Keratinocyte (primary cell): Measurements from ENCODE around the gene FAM20C. TPM values are rescaled to one million over a fixed set of nuclear protein-coding genes. Genes with fewer than 3 reads are reported as not detected.

Experiments
- DNase-seq: peaks from one replicate; pipeline ENCODE4 v3.0.0-alpha.2; 2011; ENCODE audit warnings: low read depth, missing footprints, low spot score
- FAIRE-seq: peaks from 2 replicates; lab custom pipeline; 2011; peaks lifted over from hg19 to GRCh38; lab: Jason Lieb, UNC
- H2AFZ ChIP-seq: 2 replicates; pipeline ENCODE4 v1.6.0; 2012; ENCODE audit warnings: low read length, control low read depth, inconsistent platforms; ENCODE audit not compliant: control insufficient read depth
- H3K27ac ChIP-seq: 2 replicates; pipeline ENCODE4 v1.5.1; 2011; ENCODE audit warnings: low read length; ENCODE audit not compliant: control insufficient read depth, insufficient read depth
- H3K27me3 ChIP-seq: 3 replicates; pipeline ENCODE4 v1.6.0; 2011; ENCODE audit warnings: low read length; ENCODE audit not compliant: control insufficient read depth, insufficient read depth; ENCODE audit errors: extremely low read depth
- H3K36me3 ChIP-seq, 2 experiments: 2 replicates in 1 of 2; 3 replicates in 1 of 2; pipeline ENCODE4 v1.5.1; 2011; ENCODE audit warnings: low read length in 2 of 2, mild to moderate bottlenecking in 1 of 2; ENCODE audit not compliant: control insufficient read depth in 2 of 2, insufficient read depth in 2 of 2; ENCODE audit errors: extremely low read depth in 1 of 2
- H3K4me1 ChIP-seq: 3 replicates; pipeline ENCODE4 v1.5.1; 2011; ENCODE audit warnings: low read length; ENCODE audit not compliant: control insufficient read depth, insufficient read depth; ENCODE audit errors: extremely low read depth
- H3K4me2 ChIP-seq: 3 replicates; pipeline ENCODE4 v1.6.0; 2011; ENCODE audit warnings: low read depth, low read length; ENCODE audit not compliant: control insufficient read depth, insufficient read depth; ENCODE audit errors: extremely low read depth
- H3K4me3 ChIP-seq, 3 experiments: fragments of 200-600 bp in 1 of 3; sonication (generic) in 1 of 3; 2 replicates in 2 of 3; 3 replicates in 1 of 3; pipeline ENCODE4 v1.5.1; 2011 to 2016; ENCODE audit warnings: low read length in 3 of 3, mild to moderate bottlenecking in 3 of 3, control low read depth in 2 of 3, inconsistent platforms in 1 of 3, low read depth in 1 of 3, mixed read lengths in 1 of 3, mixed run types in 1 of 3, moderate library complexity in 1 of 3; ENCODE audit not compliant: control insufficient read depth in 2 of 3, insufficient read depth in 2 of 3; ENCODE audit errors: extremely low read depth in 1 of 3
- H3K79me2 ChIP-seq: 2 replicates; pipeline ENCODE4 v1.6.0; 2012; ENCODE audit warnings: low read length; ENCODE audit not compliant: control insufficient read depth, insufficient read depth
- H3K9ac ChIP-seq: 3 replicates; pipeline ENCODE4 v1.6.0; 2011; ENCODE audit warnings: low read length; ENCODE audit not compliant: control insufficient read depth, insufficient read depth; ENCODE audit errors: extremely low read depth
- H3K9me1 ChIP-seq: 3 replicates; pipeline ENCODE4 v1.6.0; 2011; ENCODE audit warnings: low read length; ENCODE audit not compliant: control insufficient read depth, insufficient read depth; ENCODE audit errors: extremely low read depth
- H3K9me3 ChIP-seq: 2 replicates; pipeline ENCODE4 v1.5.1; 2012; ENCODE audit warnings: low read depth, low read length; ENCODE audit not compliant: control insufficient read depth
- H4K20me1 ChIP-seq: 3 replicates; pipeline ENCODE4 v1.6.0; 2011; ENCODE audit warnings: low read length; ENCODE audit not compliant: control insufficient read depth, insufficient read depth; ENCODE audit errors: extremely low read depth
- EZH2 ChIP-seq: IDR thresholded peaks from one replicate; pipeline ENCODE4 v1.6.1; 2012; ENCODE audit warnings: inconsistent platforms, mild to moderate bottlenecking, low read length, moderate library complexity
- dilution Hi-C: fragments of 300-500 bp; cut with MboI; formaldehyde crosslinking; loops from one replicate; pipeline ENCODE4 v1.7.0; 2020; ENCODE audit warnings: low sequenced_read_pairs; ENCODE audit not compliant: extremely low pct_ligation_motif_present
- polyA plus RNA-seq, 5 experiments: library from polyadenylated mRNA; depleted of rRNA in 3 of 5; stranded (reverse) in 3 of 5; stranded (forward) in 1 of 5; unstranded in 1 of 5; fragments of >200 nt; gene quantifications; 1 replicate in 1 of 5; 2 replicates in 3 of 5; 3 replicates in 1 of 5; pipeline versions ENCODE4 v1.2.1 to v1.2.3, GENCODE V29; 2011 to 2012; ENCODE audit warnings: missing spikeins in 2 of 5, low read depth in 1 of 5, low replicate concordance in 1 of 5
- TF ChIP-seq, protein P1 (sequence below), 3 experiments: IDR thresholded peaks in 1 of 3; conservative IDR thresholded peaks in 1 of 3; optimal IDR thresholded peaks in 1 of 3; 2 replicates in 2 of 3; 3 replicates in 1 of 3; pipeline versions ENCODE3 to v1.5.1; 2011; ENCODE audit warnings: low read length in 3 of 3, mild to moderate bottlenecking in 3 of 3, moderate library complexity in 2 of 3, control low read depth in 1 of 3, inconsistent platforms in 1 of 3; ENCODE audit not compliant: insufficient read depth in 2 of 3; ENCODE audit errors: extremely low read depth in 1 of 3

FAM20C gene
- polyA plus RNA-seq, 1 donor (not counting 4 experiments of a cell fraction or from before 2014, with no cell fraction given): 3.8 TPM

DNA sequence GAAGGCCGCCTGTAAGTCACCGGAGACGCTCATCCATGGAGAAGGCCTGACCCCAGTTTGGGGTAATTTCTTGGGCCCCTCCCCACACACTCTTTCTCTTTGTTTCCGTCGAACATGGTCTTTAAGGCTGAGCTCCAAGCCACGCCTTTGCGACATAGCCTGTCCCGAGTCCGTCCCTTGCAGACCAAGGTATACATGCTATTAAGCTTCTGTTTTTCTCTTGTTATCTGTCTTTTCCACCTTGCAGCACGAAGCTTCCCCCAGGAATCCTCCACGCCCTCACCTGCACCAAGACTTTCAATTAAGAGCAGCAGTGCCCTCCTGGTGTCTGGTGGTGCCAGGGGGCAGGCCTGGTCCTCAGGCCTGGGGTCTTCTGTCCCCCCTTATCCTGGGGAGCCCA, 4.2 kb upstream of the FAM20C start:
- Histone ChIP-seq H3K36me3 (no peaks in the 10 kb centered on the region), H3K4me3 (no peak overlapping the region), H3K9ac (no peak overlapping the region), H3K9me3 (no peaks in the 10 kb centered on the region), H3K4me1 (peaks cover 7% of the 10 kb centered on the region), H3K27me3 (peaks cover 14% of the 10 kb centered on the region), H2AFZ (no peak overlapping the region), H4K20me1 (no peaks in the 10 kb centered on the region), H3K27ac (no peak overlapping the region), H3K4me2 (no peak overlapping the region), H3K9me1 (no peaks in the 10 kb centered on the region), H3K79me2 (no peaks in the 10 kb centered on the region)
- TF ChIP-seq EZH2: no peak
- TF ChIP-seq, protein P1, sequence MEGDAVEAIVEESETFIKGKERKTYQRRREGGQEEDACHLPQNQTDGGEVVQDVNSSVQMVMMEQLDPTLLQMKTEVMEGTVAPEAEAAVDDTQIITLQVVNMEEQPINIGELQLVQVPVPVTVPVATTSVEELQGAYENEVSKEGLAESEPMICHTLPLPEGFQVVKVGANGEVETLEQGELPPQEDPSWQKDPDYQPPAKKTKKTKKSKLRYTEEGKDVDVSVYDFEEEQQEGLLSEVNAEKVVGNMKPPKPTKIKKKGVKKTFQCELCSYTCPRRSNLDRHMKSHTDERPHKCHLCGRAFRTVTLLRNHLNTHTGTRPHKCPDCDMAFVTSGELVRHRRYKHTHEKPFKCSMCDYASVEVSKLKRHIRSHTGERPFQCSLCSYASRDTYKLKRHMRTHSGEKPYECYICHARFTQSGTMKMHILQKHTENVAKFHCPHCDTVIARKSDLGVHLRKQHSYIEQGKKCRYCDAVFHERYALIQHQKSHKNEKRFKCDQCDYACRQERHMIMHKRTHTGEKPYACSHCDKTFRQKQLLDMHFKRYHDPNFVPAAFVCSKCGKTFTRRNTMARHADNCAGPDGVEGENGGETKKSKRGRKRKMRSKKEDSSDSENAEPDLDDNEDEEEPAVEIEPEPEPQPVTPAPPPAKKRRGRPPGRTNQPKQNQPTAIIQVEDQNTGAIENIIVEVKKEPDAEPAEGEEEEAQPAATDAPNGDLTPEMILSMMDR (optimal IDR thresholded peaks at IDR 0.05 in 1 of 3, IDR thresholded peaks at IDR 0.05 in 1 of 3, conservative IDR thresholded peaks at IDR 0.05 in 1 of 3; ENCODE audit: extremely low read depth in 1 of 3, insufficient read depth in 2 of 3, low read length in 3 of 3): no peak
- DNase-seq (no peak), FAIRE-seq (no peak)
- dilution Hi-C loops: no loop called here

GRCh38 chr7:188727-189500, 3.5 kb upstream of the FAM20C start:
- peaks cover 9% of the 10 kb centered on the region for H3K4me1 ChIP-seq
- no peak overlapping the region for H3K4me2 ChIP-seq
- H3K36me3 ChIP-seq: no peaks in the 10 kb centered on the region
- H3K9me1 ChIP-seq: no peaks in the 10 kb centered on the region
- no peaks in the 10 kb centered on the region for H3K9me3 ChIP-seq
- H3K27me3 ChIP-seq: peaks cover 13% of the 10 kb centered on the region
- H3K79me2 ChIP-seq: no peaks in the 10 kb centered on the region
- no peaks in the 10 kb centered on the region for H4K20me1 ChIP-seq
- H3K4me3 ChIP-seq: no peak overlapping the region
- DNase-seq: no peak
- no peak overlapping the region for H3K9ac ChIP-seq
- dilution Hi-C loops: no loop called here
- H3K27ac ChIP-seq: no peak overlapping the region
- no peak overlapping the region for H2AFZ ChIP-seq
- FAIRE-seq: no peak
- TF ChIP-seq EZH2: no peak
- TF ChIP-seq, protein P1 (optimal IDR thresholded peaks at IDR 0.05 in 1 of 3, IDR thresholded peaks at IDR 0.05 in 1 of 3, conservative IDR thresholded peaks at IDR 0.05 in 1 of 3; ENCODE audit: extremely low read depth in 1 of 3, insufficient read depth in 2 of 3, low read length in 3 of 3): no peak
